ENCODE results near the gene NADSYN1.

The NADSYN1 gene

GRCh38 chr11:71504531-71504930, 51.5 kb downstream of the NADSYN1 start:
- TF ChIP-seq, protein P1, sequence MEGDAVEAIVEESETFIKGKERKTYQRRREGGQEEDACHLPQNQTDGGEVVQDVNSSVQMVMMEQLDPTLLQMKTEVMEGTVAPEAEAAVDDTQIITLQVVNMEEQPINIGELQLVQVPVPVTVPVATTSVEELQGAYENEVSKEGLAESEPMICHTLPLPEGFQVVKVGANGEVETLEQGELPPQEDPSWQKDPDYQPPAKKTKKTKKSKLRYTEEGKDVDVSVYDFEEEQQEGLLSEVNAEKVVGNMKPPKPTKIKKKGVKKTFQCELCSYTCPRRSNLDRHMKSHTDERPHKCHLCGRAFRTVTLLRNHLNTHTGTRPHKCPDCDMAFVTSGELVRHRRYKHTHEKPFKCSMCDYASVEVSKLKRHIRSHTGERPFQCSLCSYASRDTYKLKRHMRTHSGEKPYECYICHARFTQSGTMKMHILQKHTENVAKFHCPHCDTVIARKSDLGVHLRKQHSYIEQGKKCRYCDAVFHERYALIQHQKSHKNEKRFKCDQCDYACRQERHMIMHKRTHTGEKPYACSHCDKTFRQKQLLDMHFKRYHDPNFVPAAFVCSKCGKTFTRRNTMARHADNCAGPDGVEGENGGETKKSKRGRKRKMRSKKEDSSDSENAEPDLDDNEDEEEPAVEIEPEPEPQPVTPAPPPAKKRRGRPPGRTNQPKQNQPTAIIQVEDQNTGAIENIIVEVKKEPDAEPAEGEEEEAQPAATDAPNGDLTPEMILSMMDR (IDR thresholded peaks at IDR 0.05) = no peak
- Histone ChIP-seq H3K27ac (no peak overlapping the region), H3K4me3 (no peak overlapping the region)
- DNase-seq (ENCODE audit: low spot score) = no peak

DNA sequence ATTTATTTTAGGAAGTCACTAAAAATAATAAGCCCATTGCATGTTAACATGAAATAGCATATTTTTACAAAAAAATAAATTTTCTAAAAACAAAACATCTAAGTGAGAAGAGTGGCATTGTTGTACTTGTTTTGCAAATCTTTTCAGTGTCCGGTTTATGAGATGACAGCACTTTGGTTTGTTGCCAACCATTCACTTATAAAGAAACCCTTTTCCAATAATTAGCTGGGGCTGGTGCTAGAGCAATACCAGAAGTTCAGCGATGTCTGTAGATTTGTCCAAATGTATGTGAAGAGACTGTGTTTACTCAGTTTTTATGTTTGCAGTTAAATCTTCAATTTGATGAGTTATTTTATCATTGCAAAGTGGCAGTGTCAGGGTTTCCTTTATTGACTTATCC, 52.0 kb downstream of the NADSYN1 start:
- no peak for DNase-seq (ENCODE audit: low spot score)
- H3K4me3 ChIP-seq = no peak overlapping the region

GRCh38 chr11:71505781-71506180, 52.8 kb downstream of the NADSYN1 start:
- Histone ChIP-seq H3K27ac (no peak overlapping the region), H3K4me3 (no peak overlapping the region)
- DNase-seq (ENCODE audit: low spot score) = no peak
- TF ChIP-seq, protein P1 (IDR thresholded peaks at IDR 0.05) = no peak

More for the DNA sequence above, 52.0 kb downstream of the NADSYN1 start:
- TF ChIP-seq, protein P1 (IDR thresholded peaks at IDR 0.05) = no peak
- H3K27ac ChIP-seq = no peak overlapping the region

- no peak for DNase-seq (ENCODE audit: low spot score)
- Histone ChIP-seq H3K27ac (no peak overlapping the region), H3K4me3 (no peak overlapping the region)
- TF ChIP-seq, protein P1 (IDR thresholded peaks at IDR 0.05) = no peak
Observed at GRCh38 chr11:71507102-71507501, 54.1 kb downstream of the NADSYN1 start.

- Histone ChIP-seq H3K27ac (no peak overlapping the region), H3K4me3 (no peak overlapping the region)
- no peak for DNase-seq (ENCODE audit: low spot score)
- TF ChIP-seq, protein P1 (IDR thresholded peaks at IDR 0.05) = no peak
Observed at GRCh38 chr11:71518506-71519471, 65.8 kb downstream of the NADSYN1 start.

- DNase-seq (ENCODE audit: low spot score) = no peak
- Histone ChIP-seq H3K4me3 (no peak overlapping the region), H3K27ac (no peak overlapping the region)
- TF ChIP-seq, protein P1 (IDR thresholded peaks at IDR 0.05) = no peak
Observed at GRCh38 chr11:71519546-71519945, 66.5 kb downstream of the NADSYN1 start.

Measured in coronary artery (tissue), 2 donors.